ENCODE measurements around the gene ACTC1. TPM values are rescaled to one million over a fixed set of nuclear protein-coding genes. Genes with fewer than 3 reads are reported as not detected.

Gene ACTC1
- total and polyA plus RNA-seq, 2 donors (not counting 3 experiments of a cell fraction or from before 2014, with no cell fraction given), result 1.0 TPM; not detected in 1

- intact Hi-C loops (cut with micrococcal nuclease), result no loop called here
These were observed 23.0 kb downstream of the ACTC1 start for GRCh38 chr15:34772312-34772711.

GRCh38 chr15:34769711-34770110, 25.6 kb downstream of the ACTC1 start:
- FAIRE-seq (no peak), DNase-seq (ENCODE audit: low read depth, low spot score) (no peak)
- H3K4me3 ChIP-seq (replicated peaks in 1 of 3; ENCODE audit: insufficient read depth in 1 of 3, low read depth in 1 of 3, low read length in 3 of 3), result no peak overlapping the region
- intact Hi-C loops (cut with micrococcal nuclease), result no loop called here
- BruUV-seq (replicated peaks), result no TSS peak
- no peak overlapping the region for H2AFZ ChIP-seq (ENCODE audit: low read depth, low read length)
- dilution Hi-C loops (cut with MboI; ENCODE audit: extremely low pct_ligation_motif_present, low sequenced_read_pairs), result no loop called here
- H3K9me3 ChIP-seq (replicated peaks; ENCODE audit: control insufficient read depth, insufficient read depth, low read length), result no peaks in the 10 kb centered on the region
- no peak overlapping the region for H3K9ac ChIP-seq (replicated peaks; ENCODE audit: extremely low read depth, insufficient read depth, low read length)
- H4K20me1 ChIP-seq (replicated peaks; ENCODE audit: control insufficient read depth, extremely low read depth, insufficient read depth, low read length), result no peaks in the 10 kb centered on the region
- ChIA-PET POLR2A (no interaction called here), CTCF (no interaction called here)
- no peaks in the 10 kb centered on the region for H3K79me2 ChIP-seq (ENCODE audit: control insufficient read depth, insufficient read depth, low read length)
- no peak overlapping the region for H3K27ac ChIP-seq (ENCODE audit: insufficient read depth, low read depth, low read length)
- no peak for TF ChIP-seq MYC (IDR thresholded peaks at IDR 0.05; ENCODE audit: low read depth, low read length)
- H3K36me3 ChIP-seq (ENCODE audit: control insufficient read depth in 2 of 2, extremely low read depth in 1 of 2, insufficient read depth in 2 of 2, low read length in 2 of 2), result no peaks in the 10 kb centered on the region
- peaks cover 12 to 26% of the 10 kb centered on the region in 2 experiments for H3K27me3 ChIP-seq (ENCODE audit: control insufficient read depth in 2 of 2, insufficient read depth in 2 of 2, low read length in 2 of 2)
- no peak overlapping the region for H3K4me2 ChIP-seq (ENCODE audit: insufficient read depth, low read length)
- no peaks in the 10 kb centered on the region for H3K4me1 ChIP-seq (ENCODE audit: control insufficient read depth, extremely low read depth, insufficient read depth, low read length)
- no peaks in the 10 kb centered on the region for H3K9me1 ChIP-seq (replicated peaks; ENCODE audit: control insufficient read depth, extremely low read depth, insufficient read depth, low read length)

More at GRCh38 chr15:34772312-34772711, 23.0 kb downstream of the ACTC1 start:
- no peak for TF ChIP-seq MAX (IDR thresholded peaks at IDR 0.05; ENCODE audit: insufficient read depth, insufficient read length)
- no peak for TF ChIP-seq JUN (IDR thresholded peaks at IDR 0.05; ENCODE audit: borderline replicate concordance, insufficient read depth, insufficient read length, low read depth)
- Histone ChIP-seq H3K36me3 (ENCODE audit: control insufficient read depth in 2 of 2, extremely low read depth in 1 of 2, insufficient read depth in 2 of 2, low read length in 2 of 2) (no peaks in the 10 kb centered on the region), H3K79me2 (ENCODE audit: control insufficient read depth, insufficient read depth, low read length) (no peaks in the 10 kb centered on the region), H3K4me2 (ENCODE audit: insufficient read depth, low read length) (no peak overlapping the region), H3K4me1 (ENCODE audit: control insufficient read depth, extremely low read depth, insufficient read depth, low read length) (no peaks in the 10 kb centered on the region), H3K9me3 (replicated peaks; ENCODE audit: control insufficient read depth, insufficient read depth, low read length) (no peaks in the 10 kb centered on the region), H3K27me3 (ENCODE audit: control insufficient read depth in 2 of 2, insufficient read depth in 2 of 2, low read length in 2 of 2) (peaks cover 16 to 31% of the 10 kb centered on the region in 2 experiments), H3K9me1 (replicated peaks; ENCODE audit: control insufficient read depth, extremely low read depth, insufficient read depth, low read length) (no peaks in the 10 kb centered on the region), H4K20me1 (replicated peaks; ENCODE audit: control insufficient read depth, extremely low read depth, insufficient read depth, low read length) (no peaks in the 10 kb centered on the region), H2AFZ (ENCODE audit: low read depth, low read length) (no peak overlapping the region), H3K9ac (replicated peaks; ENCODE audit: extremely low read depth, insufficient read depth, low read length) (no peak overlapping the region), H3K4me3 (replicated peaks in 1 of 3; ENCODE audit: insufficient read depth in 1 of 3, low read depth in 1 of 3, low read length in 3 of 3) (no peak overlapping the region), H3K27ac (ENCODE audit: insufficient read depth, low read depth, low read length) (no peak overlapping the region)
- FAIRE-seq (no peak), DNase-seq (ENCODE audit: low read depth, low spot score) (no peak)
- dilution Hi-C loops (cut with MboI; ENCODE audit: extremely low pct_ligation_motif_present, low sequenced_read_pairs), result no loop called here
- ChIA-PET POLR2A (no interaction called here), CTCF (interaction anchor here (1.1 to 1.2 kb wide), 2 partner anchors 36 to 64 kb away, joined by 3 read pairs; no protein-coding TSS in a partner anchor)
- BruUV-seq (replicated peaks), result no TSS peak
